ENCODE data around the gene RAMP1. TPM values are rescaled to one million over a fixed set of nuclear protein-coding genes. Genes with fewer than 3 reads are reported as not detected.

Gene RAMP1
- total RNA-seq, 1 donor from 2014 or later: 2.1 TPM

DNA sequence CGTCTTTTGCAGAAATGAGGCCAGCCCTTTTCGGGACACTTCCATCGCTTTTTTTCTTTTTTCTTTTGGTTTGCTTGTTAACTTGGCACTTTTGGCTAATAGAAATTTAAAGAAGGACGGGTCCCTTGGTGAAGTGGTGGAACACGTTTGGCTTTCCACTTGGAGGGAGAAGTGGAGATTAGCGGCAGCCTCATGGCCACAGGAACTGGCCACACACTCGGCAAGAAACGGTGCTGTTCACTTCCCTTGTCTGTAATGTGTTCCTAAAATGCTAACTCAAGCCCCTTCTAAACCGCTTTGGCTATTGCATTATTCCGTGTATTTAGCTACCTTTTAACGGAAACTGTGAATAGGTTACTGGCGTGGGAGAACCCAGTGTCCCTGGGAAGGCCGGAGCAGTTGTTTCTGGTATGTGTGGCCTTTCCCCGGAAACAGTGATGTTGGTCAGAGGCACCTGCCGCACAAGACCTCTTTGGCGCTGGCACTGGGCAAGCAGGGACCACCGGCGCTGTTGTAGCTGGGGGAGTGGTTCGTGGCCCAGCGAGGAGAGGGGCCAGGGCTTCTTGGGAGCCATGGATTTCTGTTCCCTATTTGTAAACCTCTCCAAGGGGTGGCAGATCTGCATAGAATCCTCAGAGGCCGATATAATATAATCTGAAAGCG, 981 bp downstream of the RAMP1 start:
- TF ChIP-seq, protein P1, sequence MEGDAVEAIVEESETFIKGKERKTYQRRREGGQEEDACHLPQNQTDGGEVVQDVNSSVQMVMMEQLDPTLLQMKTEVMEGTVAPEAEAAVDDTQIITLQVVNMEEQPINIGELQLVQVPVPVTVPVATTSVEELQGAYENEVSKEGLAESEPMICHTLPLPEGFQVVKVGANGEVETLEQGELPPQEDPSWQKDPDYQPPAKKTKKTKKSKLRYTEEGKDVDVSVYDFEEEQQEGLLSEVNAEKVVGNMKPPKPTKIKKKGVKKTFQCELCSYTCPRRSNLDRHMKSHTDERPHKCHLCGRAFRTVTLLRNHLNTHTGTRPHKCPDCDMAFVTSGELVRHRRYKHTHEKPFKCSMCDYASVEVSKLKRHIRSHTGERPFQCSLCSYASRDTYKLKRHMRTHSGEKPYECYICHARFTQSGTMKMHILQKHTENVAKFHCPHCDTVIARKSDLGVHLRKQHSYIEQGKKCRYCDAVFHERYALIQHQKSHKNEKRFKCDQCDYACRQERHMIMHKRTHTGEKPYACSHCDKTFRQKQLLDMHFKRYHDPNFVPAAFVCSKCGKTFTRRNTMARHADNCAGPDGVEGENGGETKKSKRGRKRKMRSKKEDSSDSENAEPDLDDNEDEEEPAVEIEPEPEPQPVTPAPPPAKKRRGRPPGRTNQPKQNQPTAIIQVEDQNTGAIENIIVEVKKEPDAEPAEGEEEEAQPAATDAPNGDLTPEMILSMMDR (IDR thresholded peaks at IDR 0.05; ENCODE audit: insufficient read depth, low read length, severe bottlenecking): no peak
- H3K4me3 ChIP-seq (ENCODE audit: low read depth, low read length): no peak overlapping the region
- FAIRE-seq: no peak
- no peak for DNase-seq (ENCODE audit: low read depth)
- H3K27me3 ChIP-seq (ENCODE audit: control insufficient read depth, insufficient read depth, low read length): peaks cover 2% of the 10 kb centered on the region
- no peaks in the 10 kb centered on the region for H3K36me3 ChIP-seq (ENCODE audit: control insufficient read depth, insufficient read depth, low read length)

DNA sequence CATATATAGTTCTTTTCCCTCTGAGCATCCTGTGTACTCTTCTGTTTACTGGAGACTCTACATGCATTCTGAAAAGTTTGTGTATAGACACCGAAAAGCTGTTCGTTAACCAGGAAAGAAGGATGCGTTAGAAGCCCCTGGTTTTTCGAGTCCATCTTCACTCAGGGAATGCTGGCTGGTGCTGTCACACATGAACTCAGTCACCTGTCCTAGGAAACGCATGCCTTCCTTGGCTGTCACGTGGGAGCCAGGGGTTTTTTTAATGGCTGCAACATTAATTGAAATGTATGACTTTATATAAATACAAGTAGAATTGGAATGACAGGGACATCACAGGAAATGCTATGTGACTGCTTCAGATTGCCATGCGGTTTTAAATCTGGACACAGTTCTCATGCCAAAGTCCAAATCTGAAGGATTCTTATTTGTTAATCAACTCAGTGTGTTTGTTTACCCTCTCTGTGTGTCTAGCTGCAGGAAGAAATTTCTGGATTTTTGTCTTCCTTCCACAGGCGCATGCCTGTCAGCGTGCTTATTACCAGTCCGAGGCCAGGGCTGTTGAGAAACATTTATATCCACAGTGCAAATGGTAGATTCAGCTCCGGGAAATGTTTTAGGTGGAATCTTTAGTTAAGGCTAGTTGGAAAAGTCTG, 2.6 kb downstream of the RAMP1 start:
- no peak overlapping the region for H3K4me3 ChIP-seq (ENCODE audit: low read depth, low read length)
- DNase-seq (ENCODE audit: low read depth): no peak
- H3K27me3 ChIP-seq (ENCODE audit: control insufficient read depth, insufficient read depth, low read length): no peaks in the 10 kb centered on the region
- no peak for FAIRE-seq
- no peaks in the 10 kb centered on the region for H3K36me3 ChIP-seq (ENCODE audit: control insufficient read depth, insufficient read depth, low read length)
- TF ChIP-seq, protein P1 (IDR thresholded peaks at IDR 0.05; ENCODE audit: insufficient read depth, low read length, severe bottlenecking): no peak

DNA sequence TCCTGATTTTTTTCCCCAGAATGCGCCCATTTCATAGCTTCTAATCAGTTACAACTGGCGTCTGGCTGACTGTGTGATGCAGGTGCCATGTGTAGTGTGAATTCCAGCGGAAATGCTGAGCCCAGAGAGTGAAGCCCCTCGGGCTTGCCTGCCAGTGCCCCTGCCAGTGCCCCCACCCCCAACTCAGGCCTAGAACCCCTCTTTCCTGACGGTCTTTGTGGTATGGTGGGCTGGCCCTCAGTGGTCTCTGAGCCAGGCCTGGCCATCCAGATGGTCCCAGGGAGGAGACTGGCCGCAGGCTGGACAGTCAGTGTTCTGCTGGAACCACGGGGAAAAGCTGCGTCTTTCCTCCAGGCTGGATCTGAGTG, 3.1 kb downstream of the RAMP1 start:
- no peaks in the 10 kb centered on the region for H3K27me3 ChIP-seq (ENCODE audit: control insufficient read depth, insufficient read depth, low read length)
- TF ChIP-seq, protein P1 (IDR thresholded peaks at IDR 0.05; ENCODE audit: insufficient read depth, low read length, severe bottlenecking): no peak
- no peak overlapping the region for H3K4me3 ChIP-seq (ENCODE audit: low read depth, low read length)
- H3K36me3 ChIP-seq (ENCODE audit: control insufficient read depth, insufficient read depth, low read length): no peaks in the 10 kb centered on the region
- no peak for FAIRE-seq
- no peak for DNase-seq (ENCODE audit: low read depth)

DNA sequence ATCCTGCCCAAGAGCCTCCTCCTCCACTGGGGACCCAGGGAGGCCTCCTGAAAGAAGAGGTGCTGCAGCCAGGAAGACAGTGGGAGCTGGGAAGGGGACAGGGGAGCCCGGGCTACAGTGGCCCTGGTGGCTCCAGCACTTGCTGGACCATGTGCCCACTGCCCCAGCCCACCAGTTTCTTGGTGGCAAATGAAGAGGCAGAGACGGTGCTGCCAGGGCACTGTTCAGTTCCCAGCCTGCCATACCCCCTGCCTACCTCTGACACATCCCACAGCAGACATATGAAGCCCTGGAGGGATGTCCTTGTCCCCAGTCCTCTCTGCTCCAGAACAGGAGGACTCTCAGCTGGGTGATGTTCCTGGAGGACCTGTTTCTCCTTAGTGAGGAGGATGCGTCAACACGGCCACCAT, 3.7 kb downstream of the RAMP1 start:
- no peaks in the 10 kb centered on the region for H3K36me3 ChIP-seq (ENCODE audit: control insufficient read depth, insufficient read depth, low read length)
- TF ChIP-seq, protein P1 (IDR thresholded peaks at IDR 0.05; ENCODE audit: insufficient read depth, low read length, severe bottlenecking): no peak
- H3K4me3 ChIP-seq (ENCODE audit: low read depth, low read length): no peak overlapping the region
- DNase-seq (ENCODE audit: low read depth): no peak
- H3K27me3 ChIP-seq (ENCODE audit: control insufficient read depth, insufficient read depth, low read length): no peaks in the 10 kb centered on the region
- no peak for FAIRE-seq

DNA sequence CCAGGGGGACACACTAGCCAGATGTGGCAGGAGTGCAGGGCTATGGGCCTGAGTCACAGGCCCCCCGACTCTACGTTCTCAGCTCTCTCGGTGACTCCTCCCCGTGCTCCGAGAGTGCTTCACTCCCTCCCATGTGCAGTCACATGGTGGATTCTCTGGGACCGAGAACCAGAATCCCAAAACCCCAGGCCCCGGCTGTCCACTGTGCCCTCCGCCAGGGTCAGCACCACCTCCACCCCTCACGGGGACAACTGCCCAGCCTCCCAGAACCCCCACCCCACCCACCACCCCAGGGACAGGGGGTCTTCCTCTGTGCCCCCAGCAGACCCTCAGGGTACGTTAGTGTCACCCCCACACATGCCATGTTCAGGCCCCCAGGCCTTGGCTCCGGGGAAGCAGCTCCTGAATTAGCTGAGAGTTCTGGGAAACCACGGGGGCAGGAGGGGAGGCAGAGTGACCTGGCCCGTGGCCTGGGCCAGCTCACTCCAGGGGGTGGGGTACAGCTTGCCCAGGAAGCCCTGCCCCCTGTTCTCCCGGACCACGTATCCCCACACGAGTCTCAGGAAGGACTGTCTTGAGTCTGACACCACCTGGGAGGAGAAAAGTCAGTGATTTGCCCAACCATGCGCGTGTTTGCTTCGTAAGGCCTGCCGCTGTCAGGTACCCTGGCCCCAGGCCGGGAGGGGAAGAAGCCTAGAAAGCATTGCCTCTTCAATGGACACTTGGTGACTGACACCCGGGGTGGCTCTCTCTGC, 4.4 kb downstream of the RAMP1 start:
- TF ChIP-seq, protein P1 (IDR thresholded peaks at IDR 0.05; ENCODE audit: insufficient read depth, low read length, severe bottlenecking): no peak
- no peak for DNase-seq (ENCODE audit: low read depth)
- no peak for FAIRE-seq
- Histone ChIP-seq H3K27me3 (ENCODE audit: control insufficient read depth, insufficient read depth, low read length) (no peaks in the 10 kb centered on the region), H3K36me3 (ENCODE audit: control insufficient read depth, insufficient read depth, low read length) (no peaks in the 10 kb centered on the region), H3K4me3 (ENCODE audit: low read depth, low read length) (no peak overlapping the region)
